ENCODE results near the gene BLTP3B.

DNA sequence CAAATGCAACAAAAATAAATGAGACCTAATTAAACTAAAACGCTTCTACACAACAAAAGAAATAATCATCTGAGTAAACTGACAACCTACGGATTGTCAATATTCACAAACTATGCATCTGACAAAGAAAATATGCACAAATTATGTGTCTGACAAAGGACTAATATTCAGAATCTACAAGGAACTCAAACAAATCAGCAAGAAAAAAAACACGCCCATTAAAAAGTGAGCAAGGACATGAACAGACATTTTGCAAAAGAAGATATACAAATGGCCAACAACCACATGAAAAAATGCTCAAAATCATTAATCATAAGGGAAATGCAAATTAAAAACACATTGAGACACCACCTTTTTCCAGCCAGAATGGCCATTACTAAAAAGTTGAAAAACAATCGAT lies 37.0 kb downstream of the BLTP3B start:
- TF ChIP-seq, protein P1, sequence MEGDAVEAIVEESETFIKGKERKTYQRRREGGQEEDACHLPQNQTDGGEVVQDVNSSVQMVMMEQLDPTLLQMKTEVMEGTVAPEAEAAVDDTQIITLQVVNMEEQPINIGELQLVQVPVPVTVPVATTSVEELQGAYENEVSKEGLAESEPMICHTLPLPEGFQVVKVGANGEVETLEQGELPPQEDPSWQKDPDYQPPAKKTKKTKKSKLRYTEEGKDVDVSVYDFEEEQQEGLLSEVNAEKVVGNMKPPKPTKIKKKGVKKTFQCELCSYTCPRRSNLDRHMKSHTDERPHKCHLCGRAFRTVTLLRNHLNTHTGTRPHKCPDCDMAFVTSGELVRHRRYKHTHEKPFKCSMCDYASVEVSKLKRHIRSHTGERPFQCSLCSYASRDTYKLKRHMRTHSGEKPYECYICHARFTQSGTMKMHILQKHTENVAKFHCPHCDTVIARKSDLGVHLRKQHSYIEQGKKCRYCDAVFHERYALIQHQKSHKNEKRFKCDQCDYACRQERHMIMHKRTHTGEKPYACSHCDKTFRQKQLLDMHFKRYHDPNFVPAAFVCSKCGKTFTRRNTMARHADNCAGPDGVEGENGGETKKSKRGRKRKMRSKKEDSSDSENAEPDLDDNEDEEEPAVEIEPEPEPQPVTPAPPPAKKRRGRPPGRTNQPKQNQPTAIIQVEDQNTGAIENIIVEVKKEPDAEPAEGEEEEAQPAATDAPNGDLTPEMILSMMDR (optimal IDR thresholded peaks at IDR 0.05 in 1 of 3, IDR thresholded peaks at IDR 0.05 in 1 of 3, conservative IDR thresholded peaks at IDR 0.05 in 1 of 3; ENCODE audit: extremely low read depth in 1 of 3, insufficient read depth in 2 of 3, low read length in 3 of 3) = no peak
- TF ChIP-seq EZH2 (IDR thresholded peaks at IDR 0.05; ENCODE audit: low read length) = no peak

Measured in keratinocyte (primary cell).